Hepatocyte (in vitro differentiated cells): ENCODE results near the gene ST3GAL2. TPM values are rescaled to one million over a fixed set of nuclear protein-coding genes. Genes with fewer than 3 reads are reported as not detected.
A peak's percentile ranks its signal among the peaks of the same experiment; 100 is the strongest.

Experiments used
- DNase-seq: peaks from one replicate; pipeline ENCODE4 v3.0.0-alpha.2; 2016; ENCODE audit warnings: low spot score
- H2AFZ ChIP-seq: fragments of 200-600 bp; sonication (generic); 2 replicates; pipeline ENCODE4 v1.6.0; 2016; ENCODE audit warnings: antibody characterized with exemption, mild to moderate bottlenecking
- H3K27ac ChIP-seq: fragments of 200-600 bp; sonication (generic); 2 replicates; pipeline ENCODE4 v1.5.1; 2016; ENCODE audit warnings: mild to moderate bottlenecking
- H3K27me3 ChIP-seq: fragments of 200-600 bp; sonication (generic); 2 replicates; pipeline ENCODE4 v1.6.1; 2016
- H3K36me3 ChIP-seq: fragments of 200-600 bp; sonication (generic); replicated peaks from 2 replicates; pipeline ENCODE4 v1.5.1; 2016; ENCODE audit warnings: low read depth; ENCODE audit not compliant: insufficient read depth
- H3K4me1 ChIP-seq: fragments of 200-600 bp; sonication (generic); 2 replicates; pipeline ENCODE4 v1.5.1; 2016; ENCODE audit warnings: mild to moderate bottlenecking, moderate library complexity; ENCODE audit not compliant: insufficient read depth
- H3K4me2 ChIP-seq: fragments of 200-600 bp; sonication (generic); 2 replicates; pipeline ENCODE4 v1.6.0; 2016
- H3K4me3 ChIP-seq: fragments of 200-600 bp; sonication (generic); 2 replicates; pipeline ENCODE4 v1.5.1; 2016; ENCODE audit warnings: mild to moderate bottlenecking
- H3K79me2 ChIP-seq: fragments of 200-600 bp; sonication (generic); 2 replicates; pipeline ENCODE4 v1.6.0; 2017; ENCODE audit warnings: mild to moderate bottlenecking
- H3K9me2 ChIP-seq: fragments of 200-600 bp; sonication (generic); replicated peaks from 2 replicates; pipeline ENCODE4 v1.6.0; 2017; ENCODE audit warnings: mild to moderate bottlenecking; ENCODE audit not compliant: insufficient read depth
- H3K9me3 ChIP-seq: fragments of 200-600 bp; sonication (generic); 2 replicates; pipeline ENCODE4 v1.5.1; 2016; ENCODE audit warnings: low read depth, mild to moderate bottlenecking
- H4K20me1 ChIP-seq: fragments of 200-600 bp; sonication (generic); 2 replicates; pipeline ENCODE4 v1.6.0; 2016; ENCODE audit warnings: mild to moderate bottlenecking; ENCODE audit not compliant: insufficient read depth, poor library complexity, severe bottlenecking
- EZH2 ChIP-seq: fragments of 200-600 bp; sonication (generic); IDR thresholded peaks from 2 replicates; pipeline ENCODE4 v1.6.1; 2016; ENCODE audit warnings: antibody characterized with exemption, mild to moderate bottlenecking, borderline replicate concordance
- EZH2phosphoT487 ChIP-seq: fragments of 200-600 bp; sonication (generic); IDR thresholded peaks from one replicate; pipeline ENCODE4 v1.6.1; 2018; ENCODE audit warnings: antibody characterized with exemption, mild to moderate bottlenecking, low read depth, moderate library complexity; ENCODE audit not compliant: unreplicated experiment, severe bottlenecking
- WGBS: methylation state at CpG from one replicate; pipeline ENCODE4 v1.1.6; 2016; ENCODE audit warnings: low lambda C conversion rate; ENCODE audit errors: missing lambda C conversion rate; 5-methylcytosine and 5-hydroxymethylcytosine counted together
- polyA plus RNA-seq: library from polyadenylated mRNA; unstranded; fragments of >200 nt; fragmentation: Nextera tagmentation; extraction: Ambion mirVana; gene quantifications from 2 replicates; pipeline ENCODE4 v1.2.1, GENCODE V29; 2016
- total RNA-seq: library from RNA; depleted of rRNA; stranded (reverse); fragments of >200 nt; gene quantifications from 2 replicates; pipeline ENCODE4 v1.2.3, GENCODE V29; 2014
- TF ChIP-seq, protein P1 (sequence below): fragments of 200-600 bp; sonication (generic); IDR thresholded peaks from 2 replicates; pipeline ENCODE4 v1.5.1; 2016; ENCODE audit warnings: antibody characterized with exemption, mild to moderate bottlenecking; ENCODE audit not compliant: poor library complexity

Gene ST3GAL2
- total and polyA plus RNA-seq, 2 experiments from 2014 or later: 25.6 to 29.2 TPM

DNA sequence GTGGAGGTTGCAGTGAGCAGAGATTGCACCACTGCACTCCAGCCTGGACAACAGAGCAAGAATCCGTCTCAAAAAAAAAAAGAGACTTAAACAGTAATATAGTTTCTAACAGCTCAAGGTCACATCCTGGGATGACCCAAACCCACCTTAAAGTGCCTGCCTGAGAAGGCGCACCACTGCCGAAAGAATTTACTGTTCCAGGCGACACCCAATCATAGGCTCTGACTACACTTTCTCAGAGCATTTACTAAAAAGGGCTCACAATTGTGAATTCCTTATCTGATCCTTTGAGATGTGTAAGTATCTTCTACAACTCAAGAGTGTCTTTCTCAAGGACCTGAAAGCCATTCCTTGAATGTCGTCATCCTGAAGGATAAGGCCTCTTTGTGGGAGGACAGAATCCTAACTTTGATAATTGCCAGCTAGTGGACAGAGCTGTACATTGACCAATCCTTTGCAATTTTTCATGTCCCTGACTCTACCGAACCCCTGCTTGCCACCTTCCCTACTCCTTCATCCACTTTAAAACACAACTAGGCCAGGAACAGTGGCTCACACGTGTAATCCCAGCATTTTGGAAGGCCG lies 2.6 kb upstream of the ST3GAL2 start:
- DNase-seq: no peak
- Histone ChIP-seq H3K36me3 (no peaks in the 10 kb centered on the region), H2AFZ (no peak overlapping the region), H3K9me2 (no peaks in the 10 kb centered on the region), H3K4me1 (peaks cover 27% of the 10 kb centered on the region), H4K20me1 (no peaks in the 10 kb centered on the region), H3K4me3 (no peak overlapping the region), H3K9me3 (no peaks in the 10 kb centered on the region), H3K4me2 (no peak overlapping the region), H3K27me3 (no peaks in the 10 kb centered on the region), H3K27ac (peak overlapping the region; percentile 45), H3K79me2 (peaks cover 19% of the 10 kb centered on the region)
- TF ChIP-seq, protein P1, sequence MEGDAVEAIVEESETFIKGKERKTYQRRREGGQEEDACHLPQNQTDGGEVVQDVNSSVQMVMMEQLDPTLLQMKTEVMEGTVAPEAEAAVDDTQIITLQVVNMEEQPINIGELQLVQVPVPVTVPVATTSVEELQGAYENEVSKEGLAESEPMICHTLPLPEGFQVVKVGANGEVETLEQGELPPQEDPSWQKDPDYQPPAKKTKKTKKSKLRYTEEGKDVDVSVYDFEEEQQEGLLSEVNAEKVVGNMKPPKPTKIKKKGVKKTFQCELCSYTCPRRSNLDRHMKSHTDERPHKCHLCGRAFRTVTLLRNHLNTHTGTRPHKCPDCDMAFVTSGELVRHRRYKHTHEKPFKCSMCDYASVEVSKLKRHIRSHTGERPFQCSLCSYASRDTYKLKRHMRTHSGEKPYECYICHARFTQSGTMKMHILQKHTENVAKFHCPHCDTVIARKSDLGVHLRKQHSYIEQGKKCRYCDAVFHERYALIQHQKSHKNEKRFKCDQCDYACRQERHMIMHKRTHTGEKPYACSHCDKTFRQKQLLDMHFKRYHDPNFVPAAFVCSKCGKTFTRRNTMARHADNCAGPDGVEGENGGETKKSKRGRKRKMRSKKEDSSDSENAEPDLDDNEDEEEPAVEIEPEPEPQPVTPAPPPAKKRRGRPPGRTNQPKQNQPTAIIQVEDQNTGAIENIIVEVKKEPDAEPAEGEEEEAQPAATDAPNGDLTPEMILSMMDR: no peak
- TF ChIP-seq EZH2 (no peak), EZH2phosphoT487 (no peak)
- WGBS: 86% methylated on average over 8 of the region's 8 CpGs

DNA sequence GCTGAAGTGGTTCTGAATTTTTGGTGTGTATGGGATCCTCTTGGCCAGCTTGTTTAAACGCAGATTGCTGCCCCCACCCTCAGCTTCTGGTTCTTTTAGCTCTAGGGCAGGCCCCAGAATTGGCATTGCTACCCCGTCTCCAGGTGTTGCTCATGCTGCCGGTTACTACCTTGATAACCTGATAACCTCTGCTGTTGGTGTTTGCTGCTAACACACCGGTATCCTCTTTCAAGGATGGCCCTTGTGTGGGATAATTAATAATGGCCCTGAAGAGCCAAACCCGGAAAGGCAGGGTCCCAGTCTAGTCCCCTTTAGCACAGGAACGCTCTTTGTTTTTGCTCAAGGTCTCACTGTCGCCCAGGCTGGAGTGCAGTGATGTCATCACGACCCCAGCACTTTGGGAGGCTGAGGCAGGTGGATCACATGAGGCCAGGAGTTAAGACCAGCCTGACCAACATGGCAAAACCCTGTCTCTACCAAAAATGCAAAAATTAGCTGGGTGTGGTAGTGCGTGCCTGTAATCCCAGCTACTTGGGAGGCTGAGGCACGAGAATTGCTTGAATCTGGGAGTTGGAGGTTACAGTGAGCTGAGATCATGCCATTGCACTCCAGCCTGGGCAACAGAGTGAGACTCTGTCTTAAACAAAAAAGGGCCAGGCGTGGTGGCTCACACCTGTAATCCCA lies 1.3 kb upstream of the ST3GAL2 start:
- no peaks in the 10 kb centered on the region for H4K20me1 ChIP-seq
- H3K27ac ChIP-seq: peak overlapping the region; percentile 86
- DNase-seq: no peak
- H3K36me3 ChIP-seq: no peaks in the 10 kb centered on the region
- WGBS: 57% methylated on average over 11 of the region's 11 CpGs
- no peaks in the 10 kb centered on the region for H3K27me3 ChIP-seq
- H3K4me2 ChIP-seq: peak overlapping the region; percentile 93
- peak overlapping the region; percentile 87 for H2AFZ ChIP-seq
- H3K9me3 ChIP-seq: no peaks in the 10 kb centered on the region
- TF ChIP-seq, protein P1: no peak
- no peak for TF ChIP-seq EZH2
- H3K4me1 ChIP-seq: peaks cover 34% of the 10 kb centered on the region
- no peaks in the 10 kb centered on the region for H3K9me2 ChIP-seq
- H3K4me3 ChIP-seq: no peak overlapping the region
- peaks cover 33% of the 10 kb centered on the region for H3K79me2 ChIP-seq

- H3K9me3 ChIP-seq: no peaks in the 10 kb centered on the region
- WGBS: 4% methylated on average over 4 of the region's 39 CpGs
- no peak for TF ChIP-seq EZH2phosphoT487
- no peak for TF ChIP-seq EZH2
- TF ChIP-seq, protein P1: no peak
- no peaks in the 10 kb centered on the region for H4K20me1 ChIP-seq
- H3K27ac ChIP-seq: peak overlapping the region; percentile 75
- H3K4me1 ChIP-seq: peaks cover 39% of the 10 kb centered on the region
- DNase-seq: no peak
- peak overlapping the region; percentile 95 for H3K4me2 ChIP-seq
- no peaks in the 10 kb centered on the region for H3K36me3 ChIP-seq
- no peaks in the 10 kb centered on the region for H3K9me2 ChIP-seq
- peak overlapping the region; percentile 26 for H2AFZ ChIP-seq
- peak overlapping the region; percentile 74 for H3K4me3 ChIP-seq
- no peaks in the 10 kb centered on the region for H3K27me3 ChIP-seq
- peaks cover 48% of the 10 kb centered on the region for H3K79me2 ChIP-seq
Observed at GRCh38 chr16:70438585-70438968, 323 bp downstream of the ST3GAL2 start.
